ENCODE measurements around the gene AURKAIP1.

The AURKAIP1 gene

DNA sequence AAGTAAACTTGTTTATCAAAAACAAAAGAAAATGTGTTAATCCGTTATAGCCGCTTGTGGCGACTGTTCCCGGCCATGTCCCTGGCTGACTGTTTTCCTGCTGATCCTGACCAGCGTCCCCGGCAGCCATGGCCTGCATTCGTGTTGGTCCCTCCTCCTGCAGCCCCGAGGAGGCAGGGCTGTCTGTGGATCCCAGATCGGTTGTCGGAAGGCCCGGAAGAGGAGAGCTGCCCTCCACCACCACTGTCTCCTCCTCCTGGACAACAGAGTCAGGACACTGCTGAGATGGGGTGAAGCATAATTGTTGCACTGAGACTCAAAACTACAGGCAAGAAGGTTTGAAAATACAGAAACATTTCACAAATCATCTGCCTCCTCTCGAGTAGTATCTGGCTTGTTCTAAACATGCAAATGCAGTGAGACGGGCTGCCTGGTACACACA, 13.0 kb downstream of the AURKAIP1 start:
- DNase-seq (ENCODE audit: extremely low read depth in 1 of 2, low read depth in 1 of 2): no peak

DNA sequence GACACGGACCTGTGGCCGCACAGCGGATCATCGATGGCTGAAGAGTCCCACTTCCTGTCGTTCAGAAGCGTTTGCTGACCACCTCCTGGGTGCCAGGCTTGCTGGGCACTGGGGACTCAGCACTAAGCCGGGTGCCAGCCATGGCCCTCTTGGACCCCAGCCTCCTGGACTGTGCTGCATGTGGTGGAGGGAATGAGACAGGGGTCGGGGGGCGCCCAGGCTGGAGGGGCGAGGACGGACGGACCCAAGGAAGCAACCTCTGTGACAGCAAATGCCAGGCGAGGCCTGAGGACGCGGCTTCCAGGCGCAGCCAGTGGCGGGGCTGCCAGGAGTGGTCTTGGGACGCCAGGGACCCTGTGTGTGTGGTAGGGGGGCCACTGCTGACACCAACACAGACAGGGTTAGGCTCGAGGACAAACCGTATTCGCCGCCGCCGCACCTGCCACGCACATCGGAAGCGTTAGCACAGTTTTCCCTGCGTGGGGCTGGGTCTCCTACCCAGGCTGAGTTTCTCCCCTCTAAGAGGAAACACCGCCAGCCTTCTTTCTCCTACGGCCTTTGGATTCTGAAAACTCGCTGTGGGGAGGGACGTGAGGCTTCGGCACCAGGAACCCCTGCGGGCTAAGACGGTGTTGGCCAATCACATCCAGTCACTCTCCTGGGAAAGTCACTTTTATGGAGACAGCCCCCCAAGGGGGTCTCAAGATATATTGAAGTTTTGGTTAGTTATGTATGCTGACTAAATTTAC, 13.6 kb downstream of the AURKAIP1 start:
- no peak for DNase-seq (ENCODE audit: extremely low read depth in 1 of 2, low read depth in 1 of 2)

DNA sequence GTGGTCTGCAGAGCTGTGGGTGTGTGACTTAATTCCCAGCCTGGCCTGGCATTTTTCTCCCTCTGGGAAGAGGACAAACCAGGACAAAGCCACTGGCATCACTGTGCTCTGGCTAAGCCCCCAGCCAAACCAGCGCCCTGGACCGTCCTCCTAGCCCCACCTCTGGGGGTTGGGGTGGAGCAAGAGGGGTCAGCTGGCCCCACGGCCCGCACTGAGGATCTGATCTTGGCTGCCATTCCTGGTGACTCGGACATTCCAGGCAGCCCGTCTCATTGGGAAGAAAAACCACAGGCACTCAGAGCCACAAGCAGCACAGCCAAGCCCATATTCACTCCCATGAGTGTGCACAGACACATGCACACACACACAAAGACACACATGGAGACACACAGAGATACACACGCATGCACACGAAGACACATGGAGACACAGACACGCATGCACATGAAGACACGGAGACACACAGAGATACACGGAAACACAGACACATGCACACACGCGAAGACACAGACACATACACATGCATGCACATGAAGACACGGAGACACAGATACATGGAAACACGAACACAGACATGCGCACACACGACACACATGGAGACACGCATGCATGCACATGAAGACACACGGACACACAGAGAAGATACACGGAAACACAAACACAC, 14.4 kb downstream of the AURKAIP1 start:
- DNase-seq (ENCODE audit: extremely low read depth in 1 of 2, low read depth in 1 of 2): no peak

DNA sequence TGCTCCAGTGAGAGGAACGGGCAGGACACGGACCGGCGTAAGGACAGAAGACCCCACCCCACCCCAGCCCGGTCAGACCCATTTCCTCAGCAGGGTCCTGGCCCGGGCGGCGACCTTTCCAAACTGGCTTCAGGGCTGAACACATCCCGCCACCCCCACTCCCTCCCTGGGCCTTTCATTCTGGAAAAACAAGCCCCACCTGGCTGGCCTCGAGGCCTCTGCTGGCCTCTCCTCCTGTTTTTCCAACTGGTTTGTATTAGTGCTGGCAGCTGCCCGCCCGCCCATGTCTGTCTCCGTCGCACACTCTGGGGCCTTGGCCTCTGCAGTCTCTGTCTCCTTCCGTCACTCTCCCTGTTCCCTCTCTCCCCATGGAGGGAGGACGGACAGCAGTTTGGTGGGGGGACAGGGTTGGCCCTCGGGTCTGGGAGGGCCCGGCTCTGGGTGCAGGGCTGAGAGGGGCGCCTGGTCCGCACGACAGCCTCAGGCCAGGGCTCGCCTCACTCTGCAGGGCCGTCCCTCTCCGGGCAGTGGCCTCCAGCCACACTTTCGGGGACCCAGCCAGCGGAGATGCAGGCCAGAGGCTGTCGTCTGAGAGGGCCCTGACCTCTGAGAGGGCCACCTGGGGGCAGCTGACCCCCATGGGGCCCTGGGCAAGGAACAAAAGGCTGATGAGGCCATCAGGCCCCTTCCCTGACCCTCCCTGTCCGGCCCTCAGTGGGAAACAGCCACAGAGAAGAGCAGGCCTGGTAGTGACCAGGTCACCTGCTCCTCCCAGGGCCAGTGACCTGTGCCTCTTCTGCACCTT, 15.1 kb downstream of the AURKAIP1 start:
- no peak for DNase-seq (ENCODE audit: extremely low read depth in 1 of 2, low read depth in 1 of 2)

DNA sequence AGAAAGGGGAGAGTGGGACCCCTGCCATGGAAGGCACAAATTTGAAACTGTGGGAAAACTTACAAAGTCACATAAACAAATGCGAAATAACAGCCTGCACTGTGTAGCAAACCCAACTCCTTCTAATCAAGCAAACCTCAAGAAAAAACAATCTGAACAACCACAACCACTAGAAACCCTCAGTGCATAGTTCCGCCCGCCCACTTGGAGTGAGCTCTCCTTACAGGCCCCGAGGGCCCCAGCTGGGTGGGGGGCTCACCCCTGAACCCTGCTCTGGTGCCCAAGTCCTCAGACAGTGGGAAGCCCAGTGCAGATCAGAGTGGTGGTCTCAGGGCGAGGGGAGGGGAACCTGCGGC, 15.7 kb downstream of the AURKAIP1 start:
- DNase-seq (ENCODE audit: extremely low read depth in 1 of 2, low read depth in 1 of 2): no peak

DNA sequence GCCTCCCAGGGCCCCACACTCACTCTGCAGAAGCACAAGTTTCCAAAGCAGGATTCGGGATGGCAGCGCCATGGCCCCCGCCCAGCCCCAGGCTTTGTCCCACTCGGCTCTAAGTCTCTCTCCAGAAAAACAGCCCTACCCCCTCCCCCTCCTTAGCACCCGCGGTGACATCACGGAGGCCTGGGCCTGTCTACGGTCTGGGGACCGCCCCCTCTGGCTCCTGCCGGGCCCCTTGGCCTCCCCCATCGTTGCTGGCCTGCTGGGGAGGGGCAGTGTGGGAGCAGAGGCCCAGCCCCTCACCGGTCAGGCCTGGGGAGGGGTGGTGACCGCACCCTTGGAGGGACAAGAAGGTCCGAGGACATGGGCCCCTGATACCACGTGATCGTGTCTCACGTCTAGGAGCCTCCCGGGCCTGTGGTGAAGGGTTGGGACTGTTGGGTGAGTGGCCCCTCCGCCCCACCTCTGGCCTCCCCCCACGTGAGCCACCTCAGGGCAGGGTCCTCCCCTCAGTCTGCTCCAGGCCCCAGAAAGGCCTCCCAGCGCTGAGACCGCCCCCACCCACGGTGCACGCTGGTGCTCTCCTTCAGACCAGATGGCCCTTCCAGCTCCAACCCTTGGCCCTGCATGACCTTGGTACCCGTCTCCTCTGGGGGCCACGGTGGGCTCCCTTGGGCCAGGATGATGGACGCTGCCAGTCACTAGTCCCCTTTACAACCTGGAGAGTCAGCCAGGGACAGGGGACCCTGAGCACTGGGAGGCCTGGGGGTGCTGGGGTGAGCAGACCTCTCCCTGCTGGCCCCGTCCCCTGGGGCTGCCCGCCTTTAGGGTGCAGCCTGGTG, 16.4 kb downstream of the AURKAIP1 start, which contains the start of gene MXRA8:
MXRA8 (minus strand) TSS at position 123 of the 839 bp plus-strand sequence; CDS start at position 72, 51 bp downstream.
- no peak for DNase-seq (ENCODE audit: extremely low read depth in 1 of 2, low read depth in 1 of 2)

DNA sequence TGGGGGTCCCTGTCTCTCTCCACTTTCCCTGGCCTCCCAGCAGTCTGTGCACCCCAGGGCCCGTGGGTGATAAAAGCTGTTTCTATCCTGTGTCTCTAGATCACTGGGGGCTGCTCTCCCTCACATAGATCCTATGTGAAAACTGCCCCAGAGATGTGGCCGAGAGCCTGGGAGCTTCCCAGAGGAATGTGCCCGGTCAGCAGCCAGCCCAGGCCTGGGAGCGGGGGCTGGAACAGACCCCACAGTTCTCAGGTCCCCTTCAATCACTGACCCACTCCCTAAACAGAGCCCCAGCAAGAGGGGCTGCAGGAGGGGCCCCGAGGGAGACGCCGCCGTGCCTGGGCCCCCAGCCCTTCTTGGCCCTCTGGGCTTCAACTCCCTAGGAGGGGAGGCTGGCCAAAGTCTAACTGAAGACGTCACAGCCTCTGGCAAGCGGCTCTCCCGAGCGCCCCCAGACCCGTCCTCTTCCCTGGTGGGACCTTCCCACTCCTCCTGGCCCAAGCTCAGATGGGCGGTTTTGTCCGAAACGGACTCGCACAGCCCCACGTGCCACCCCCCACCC, 17.1 kb downstream of the AURKAIP1 start:
- no peak for DNase-seq (ENCODE audit: extremely low read depth in 1 of 2, low read depth in 1 of 2)

DNA sequence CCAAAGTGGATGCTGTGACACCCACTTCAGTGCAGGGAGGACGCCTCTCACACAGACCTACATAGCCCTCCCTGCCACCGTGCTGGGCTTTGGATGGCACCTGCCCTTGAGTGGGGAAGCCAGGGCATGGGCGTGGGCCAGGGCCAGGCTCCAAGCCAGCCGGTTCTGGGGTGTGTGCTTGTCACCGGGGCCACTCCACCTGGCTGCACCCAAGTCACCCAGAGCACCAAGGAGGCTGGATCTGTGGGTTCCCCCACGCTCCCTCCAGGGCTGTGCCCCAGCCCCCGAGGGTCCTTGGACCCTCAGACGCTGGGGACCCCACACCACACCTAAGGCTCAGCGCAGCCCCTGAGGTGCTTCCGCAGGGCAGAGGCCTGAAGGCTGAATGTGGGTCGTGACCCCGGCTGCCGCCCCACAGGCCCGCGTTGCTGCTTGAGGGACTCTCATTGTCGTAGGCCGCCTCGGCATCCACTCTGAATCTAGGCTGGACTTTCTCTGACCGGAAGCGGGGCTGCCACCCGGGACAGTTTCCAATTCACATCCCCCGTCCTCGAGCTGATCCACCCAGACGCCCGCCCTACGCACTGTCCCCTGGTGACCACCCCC, 18.1 kb downstream of the AURKAIP1 start:
- no peak for DNase-seq (ENCODE audit: extremely low read depth in 1 of 2, low read depth in 1 of 2)

DNA sequence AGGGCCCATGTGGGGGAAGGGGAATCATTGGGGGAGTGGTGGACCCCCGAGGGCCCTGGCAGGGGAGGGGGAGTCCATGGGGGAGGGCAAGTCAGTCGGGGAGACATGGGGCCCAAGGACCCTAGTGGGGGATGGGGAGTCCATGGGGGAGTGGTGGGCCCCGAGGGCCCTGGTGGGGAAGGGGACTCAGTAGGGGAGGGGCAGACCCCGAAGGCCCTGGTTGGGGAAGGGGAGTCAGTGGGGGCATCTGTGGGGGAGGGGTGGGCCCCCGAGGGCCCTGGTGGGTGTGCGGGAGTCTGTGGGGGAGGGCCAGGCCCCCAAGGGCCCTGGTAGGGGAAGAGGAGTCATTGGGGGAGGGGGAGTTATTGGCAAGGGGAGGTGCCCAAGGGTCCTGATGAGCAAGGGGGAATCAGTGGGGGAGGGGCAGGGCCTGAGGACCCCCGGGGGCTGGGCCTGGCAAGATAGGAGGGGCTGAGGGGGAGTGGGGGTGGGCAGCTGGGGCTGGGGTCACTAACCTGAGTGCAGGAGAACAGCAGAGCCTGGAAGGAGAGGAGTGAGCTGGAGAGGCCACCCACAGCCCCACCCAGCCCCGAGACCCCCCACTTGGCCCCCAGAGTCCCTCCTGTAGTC, 18.7 kb downstream of the AURKAIP1 start:
- DNase-seq (ENCODE audit: extremely low read depth in 1 of 2, low read depth in 1 of 2): no peak

DNA sequence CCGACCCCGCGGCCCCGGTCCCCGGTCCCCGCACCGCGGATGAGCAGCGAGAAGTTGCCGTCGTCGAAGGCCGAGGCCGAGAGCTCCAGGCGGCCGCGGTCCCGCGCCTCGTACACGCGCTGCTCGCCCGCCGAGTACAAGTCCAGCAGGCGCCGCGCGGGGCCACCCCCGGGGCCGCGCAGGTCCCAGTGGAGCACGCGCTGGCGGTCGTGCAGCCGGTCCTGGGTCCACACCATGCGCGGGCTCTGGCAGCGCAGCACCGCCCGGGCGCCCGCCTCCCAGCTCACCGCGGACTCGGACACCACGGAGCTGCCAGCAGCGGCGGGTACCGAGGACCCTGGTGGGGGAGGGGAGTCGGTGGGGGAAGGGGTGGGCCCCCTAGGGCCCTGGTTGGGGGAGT, 19.6 kb downstream of the AURKAIP1 start:
- DNase-seq (ENCODE audit: extremely low read depth in 1 of 2, low read depth in 1 of 2): no peak

DNA sequence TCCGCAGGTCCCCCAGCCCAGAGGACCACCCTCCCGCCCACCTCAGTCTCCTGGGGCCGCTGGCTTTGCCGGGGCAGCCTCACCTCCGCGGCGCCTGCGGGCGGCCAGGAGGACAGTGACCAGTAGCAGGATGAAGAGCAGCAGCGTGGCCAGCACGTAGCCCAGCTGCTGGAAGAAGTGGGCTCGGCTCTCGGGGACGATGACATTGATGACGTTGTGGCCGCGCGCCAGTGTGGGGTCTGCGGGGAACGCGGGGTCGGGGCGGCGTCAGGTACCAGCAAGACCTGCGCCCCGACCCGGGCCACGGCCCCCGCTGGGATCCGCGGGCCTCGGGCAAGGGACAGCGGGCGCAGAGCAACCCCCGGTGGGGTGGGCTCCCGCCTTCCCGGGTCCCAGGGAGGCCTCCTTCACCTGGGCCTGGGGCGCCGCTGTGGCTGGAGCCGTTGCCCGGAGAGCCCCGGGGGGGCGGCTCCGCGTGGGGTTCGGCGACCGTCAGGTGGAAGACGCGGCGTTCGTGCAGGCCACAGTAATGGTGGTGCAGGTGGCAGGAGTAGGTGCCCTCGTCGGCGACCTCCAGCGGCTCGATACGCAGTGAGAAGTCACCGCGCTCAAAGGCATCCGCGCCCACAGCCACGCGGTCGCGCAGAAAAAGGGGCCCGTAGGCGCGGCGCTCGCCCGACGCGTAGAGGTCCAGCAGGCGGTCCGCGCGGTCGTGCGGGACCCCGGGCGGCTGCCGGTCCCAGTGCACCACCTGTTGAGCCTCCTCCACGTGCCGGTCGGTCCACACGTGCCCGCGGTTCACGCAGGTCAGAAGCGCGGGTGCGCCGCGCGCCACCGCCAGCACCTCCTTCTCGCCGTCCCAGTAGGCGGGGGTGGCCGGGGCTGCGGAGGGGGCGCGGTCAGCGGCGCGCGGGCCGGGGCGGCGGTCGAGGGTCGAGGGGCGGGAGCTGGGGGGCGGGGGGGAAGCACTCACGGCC, 20.4 kb downstream of the AURKAIP1 start:
- no peak for DNase-seq (ENCODE audit: extremely low read depth in 1 of 2, low read depth in 1 of 2)

DNA sequence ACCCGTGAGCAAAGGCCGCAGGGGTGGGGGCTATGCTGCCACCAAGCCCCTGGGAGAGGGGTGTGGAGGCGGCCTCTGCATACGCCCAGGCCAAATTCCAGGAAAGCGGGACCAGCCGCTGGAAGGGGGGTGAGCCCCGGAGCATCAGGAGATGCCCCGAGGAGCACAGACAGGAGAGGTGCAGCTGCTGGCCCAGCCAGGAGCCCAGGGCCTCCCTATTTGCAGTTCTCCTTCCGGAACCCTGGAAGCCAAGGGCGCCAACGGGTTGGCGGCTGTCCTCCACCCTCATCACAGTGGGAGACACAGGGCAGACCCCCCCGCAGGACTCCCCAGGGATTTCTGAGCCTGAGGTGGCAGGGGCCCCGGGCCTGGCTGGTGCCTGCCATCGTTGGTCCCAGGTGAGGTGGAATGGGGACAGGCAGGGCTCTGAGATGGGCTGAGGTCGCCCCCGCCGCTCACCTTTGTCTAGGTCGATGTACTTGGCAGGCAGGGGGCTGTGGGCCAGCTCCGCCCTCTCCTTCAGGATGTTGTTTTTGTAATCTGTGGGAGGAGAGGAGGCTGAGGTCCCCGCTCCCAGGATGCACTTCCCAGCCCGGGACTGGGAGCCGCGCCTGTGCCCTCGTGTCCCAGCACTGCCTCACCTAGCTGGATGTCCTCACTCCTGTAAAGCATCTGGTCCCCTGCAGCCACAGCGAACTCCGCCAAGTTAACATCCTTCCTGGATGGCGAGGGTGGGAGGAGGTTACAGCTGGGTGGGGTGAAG, 21.4 kb downstream of the AURKAIP1 start:
- no peak for DNase-seq (ENCODE audit: extremely low read depth in 1 of 2, low read depth in 1 of 2)

DNA sequence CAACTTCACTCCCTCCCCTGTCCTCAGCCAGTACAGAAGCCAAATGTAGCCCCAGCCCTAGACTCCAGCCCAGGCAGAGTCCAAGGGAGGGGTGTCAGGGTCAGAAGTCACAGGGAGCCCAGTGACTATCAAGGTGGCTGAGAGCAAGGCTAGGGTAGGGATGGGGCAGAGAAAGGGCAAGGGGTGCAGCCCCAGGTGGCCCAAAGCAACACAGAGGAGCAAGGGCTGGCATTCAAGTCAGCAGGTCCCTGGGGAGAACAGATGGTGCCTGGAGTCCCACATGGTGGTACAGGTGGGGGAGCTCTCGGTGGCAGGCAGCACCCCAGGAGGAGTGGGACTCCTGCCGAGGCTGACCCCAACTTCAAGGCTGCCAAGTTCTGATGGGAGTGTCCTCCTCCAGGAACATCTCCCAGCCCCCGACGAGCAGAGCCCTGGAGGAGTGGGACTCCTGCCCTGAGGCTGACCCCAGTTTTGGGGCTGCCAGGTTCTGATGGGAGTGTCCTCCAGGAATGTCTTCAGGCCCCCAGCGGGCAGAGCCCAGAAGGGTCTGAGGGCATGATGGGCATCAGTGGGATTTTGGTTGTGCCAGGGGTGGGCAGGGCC, 22.1 kb downstream of the AURKAIP1 start:
- no peak for DNase-seq (ENCODE audit: extremely low read depth in 1 of 2, low read depth in 1 of 2)

DNA sequence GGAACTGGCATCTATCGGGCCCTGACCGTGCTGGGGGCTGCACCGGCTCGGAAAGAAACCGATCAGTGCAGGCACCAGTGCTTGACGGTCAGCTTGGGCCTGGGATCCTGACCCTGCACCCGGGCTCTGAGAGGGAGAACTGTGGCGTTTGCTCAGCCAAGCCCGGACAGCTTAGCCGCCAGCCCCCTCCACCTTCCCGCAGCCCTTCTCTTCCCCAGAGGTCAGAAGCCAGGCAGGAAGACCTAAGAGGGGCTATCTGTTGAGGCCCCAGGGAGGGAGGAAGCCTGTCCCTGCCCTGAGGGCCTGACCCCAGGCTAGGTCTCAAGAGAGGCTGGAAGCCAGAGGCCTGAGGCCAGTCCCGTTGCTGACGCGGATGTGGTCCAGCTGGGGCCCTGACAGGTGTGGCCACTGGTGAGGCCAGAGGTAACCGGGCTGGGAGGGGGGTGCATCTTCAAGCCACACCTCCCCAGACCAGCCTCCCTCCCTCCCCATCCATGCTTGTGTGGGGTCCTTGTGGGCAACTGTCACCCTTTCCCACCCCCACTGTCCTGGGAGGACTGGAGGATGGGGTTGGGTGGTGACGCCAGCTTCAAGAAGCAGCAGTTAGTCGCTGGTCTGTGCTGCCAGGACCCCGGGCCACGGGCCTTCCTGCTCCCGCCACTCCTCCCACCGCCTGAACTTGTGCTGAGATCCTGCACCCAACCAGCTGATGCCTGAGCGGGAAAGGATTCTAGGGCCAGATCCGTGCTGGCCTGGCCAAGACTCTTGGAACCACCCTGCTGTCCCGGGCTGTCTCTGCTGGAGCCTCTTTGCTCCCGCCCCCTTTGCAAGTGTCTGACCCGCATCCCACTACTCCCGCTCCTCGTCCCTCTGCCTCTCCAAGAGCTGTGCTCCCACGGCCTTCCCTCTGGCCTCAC, 23.2 kb downstream of the AURKAIP1 start:
- DNase-seq (ENCODE audit: extremely low read depth in 1 of 2, low read depth in 1 of 2): no peak

DNA sequence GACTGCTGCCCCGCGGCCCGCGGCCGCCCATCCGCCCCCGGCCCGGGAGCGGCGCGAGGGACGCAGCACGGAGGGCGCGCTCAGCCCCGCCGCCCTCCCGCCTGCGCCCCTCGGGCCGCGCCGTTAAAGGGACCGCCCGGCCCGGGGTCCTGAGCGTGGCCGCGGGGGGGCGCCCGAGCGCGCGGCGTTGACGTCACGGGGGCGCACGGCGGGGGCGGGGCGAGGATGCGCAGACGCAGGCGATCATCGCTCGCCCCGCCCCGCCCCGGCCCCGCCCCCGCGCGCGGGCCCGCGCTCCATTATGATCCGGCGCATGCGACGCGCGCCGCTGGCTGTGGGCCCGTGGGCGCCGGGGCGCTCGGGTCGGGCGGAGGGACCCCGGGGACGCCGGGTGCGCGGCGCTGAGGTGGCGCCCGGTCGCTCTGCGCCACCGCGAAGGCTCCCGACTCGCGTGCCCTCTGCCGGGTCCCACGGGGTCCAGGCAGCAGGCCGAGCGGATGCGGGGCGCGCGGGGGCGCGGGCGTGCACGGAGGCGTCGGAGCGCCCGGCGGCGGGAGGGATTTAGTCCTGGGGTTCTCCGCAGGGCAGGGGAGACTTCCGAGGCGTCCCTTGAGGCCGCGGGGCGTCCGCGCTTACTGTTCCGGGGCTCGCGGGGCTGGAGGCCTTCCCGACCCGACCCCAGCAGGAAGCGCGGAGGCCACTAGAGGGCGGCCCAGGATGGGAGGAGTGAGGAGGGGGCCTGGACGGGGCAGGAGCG, 25.6 kb downstream of the AURKAIP1 start, which contains the start of gene DVL1:
DVL1 (minus strand) TSS at position 163 of the 757 bp plus-strand sequence. CDS start 353 bp downstream, outside the sequence.
- peak in 1 of 2 donors; percentile 64 for DNase-seq (ENCODE audit: extremely low read depth in 1 of 2, low read depth in 1 of 2)
